Measurements from ENCODE around the gene LRRTM4.

The LRRTM4 gene

GRCh38 chr2:76985387-76986136 is 536.6 kb downstream of the LRRTM4 start:
- no peak for DNase-seq (ENCODE audit: low spot score)

DNA sequence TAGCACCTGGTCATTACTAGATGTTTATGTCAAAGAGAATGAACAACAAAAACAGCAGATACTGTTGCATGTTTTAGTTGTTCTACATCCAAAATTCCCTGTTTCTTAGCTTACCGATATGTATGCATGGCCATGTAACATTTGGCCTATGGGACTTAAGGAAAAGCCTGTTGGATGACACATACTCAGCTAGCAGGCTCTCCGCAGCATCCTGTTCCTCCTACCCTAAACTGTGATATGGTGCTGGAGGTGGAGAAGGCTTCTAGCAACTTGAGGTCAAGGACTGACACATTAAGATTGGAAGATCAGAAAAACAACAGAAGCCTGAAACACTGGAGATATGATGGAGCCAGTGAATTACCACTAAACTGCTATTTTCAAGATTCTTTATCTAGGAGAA is 537.8 kb downstream of the LRRTM4 start:
- no peak for DNase-seq (ENCODE audit: low spot score)

DNA sequence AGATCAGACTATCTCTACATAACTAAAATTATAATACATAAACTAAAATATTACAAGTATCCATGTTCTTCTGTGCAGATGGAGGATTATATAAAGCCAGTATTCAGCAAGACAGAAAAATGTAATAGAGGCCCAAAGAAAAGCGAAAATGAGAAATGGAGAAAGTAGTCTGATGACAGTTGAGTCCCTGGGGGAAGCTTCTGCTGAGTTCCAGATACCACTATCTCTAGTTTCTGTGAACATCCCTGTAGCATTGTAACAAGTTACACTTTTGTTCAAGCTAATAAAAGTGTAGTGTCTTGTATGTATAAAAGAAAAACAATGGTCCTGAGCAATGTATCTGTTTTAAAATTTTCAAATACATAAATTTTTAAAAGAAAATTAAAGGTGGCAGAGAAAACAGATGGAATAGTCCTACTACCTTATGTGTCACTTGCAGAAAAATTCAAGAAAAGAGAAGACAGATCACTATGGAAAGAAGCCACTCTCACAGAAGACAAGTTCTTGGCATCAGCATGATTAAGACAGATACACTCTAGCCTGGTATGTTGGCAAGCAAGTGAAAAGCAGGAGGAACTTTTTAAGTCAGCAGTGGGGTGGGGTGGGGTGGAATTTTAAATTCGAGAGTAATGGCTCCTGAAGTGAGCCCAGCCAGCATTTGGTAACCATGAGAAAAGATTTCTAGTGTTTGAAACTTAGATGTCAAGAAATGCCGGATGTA is 541.9 kb downstream of the LRRTM4 start:
- no peak for DNase-seq (ENCODE audit: low spot score)

- no peak for DNase-seq (ENCODE audit: low spot score)
These were observed 544.1 kb downstream of the LRRTM4 start for GRCh38 chr2:76977846-76978727.

DNA sequence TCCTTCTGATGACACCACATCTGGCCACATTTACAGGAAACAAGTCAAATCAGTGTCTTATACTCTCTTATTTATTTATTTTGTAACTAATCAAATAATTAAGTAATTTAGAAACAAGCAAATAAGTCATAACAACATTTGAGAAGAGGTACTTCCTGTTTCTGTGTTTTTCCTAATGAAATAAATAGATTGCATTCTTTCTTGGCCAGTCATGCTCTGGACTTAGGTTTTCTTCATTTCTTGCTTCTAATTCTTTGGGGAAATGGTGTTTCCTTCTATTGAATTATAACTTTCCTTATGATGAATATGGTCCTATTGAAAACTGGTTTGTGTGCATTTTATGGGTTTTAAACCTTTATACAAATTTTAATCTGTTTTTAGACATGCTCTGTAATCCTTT is 546.4 kb downstream of the LRRTM4 start:
- no peak for DNase-seq (ENCODE audit: low spot score)

- no peak for DNase-seq (ENCODE audit: low spot score)
These were observed 548.6 kb downstream of the LRRTM4 start for GRCh38 chr2:76973610-76974009.

DNA sequence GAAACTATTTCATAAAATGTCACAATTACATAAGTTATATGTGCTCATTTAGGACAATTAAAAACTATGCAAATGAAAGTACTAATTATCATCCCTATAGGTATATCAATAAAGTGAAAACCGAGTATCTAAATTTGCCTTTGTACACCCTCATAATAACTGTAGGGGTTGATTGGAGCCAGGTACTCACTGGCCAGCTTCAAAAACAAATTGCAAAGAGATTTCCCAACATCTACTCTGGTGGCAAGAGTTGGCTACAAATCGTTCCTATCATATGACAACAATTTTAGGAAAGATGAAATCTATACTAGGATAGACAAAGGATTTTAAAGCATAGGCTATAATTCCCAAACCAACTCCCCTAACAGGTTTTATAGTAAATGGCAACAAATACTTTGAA is 556.4 kb downstream of the LRRTM4 start:
- no peak for DNase-seq (ENCODE audit: low spot score)

GRCh38 chr2:76958749-76959148 is 563.4 kb downstream of the LRRTM4 start:
- DNase-seq (ENCODE audit: low spot score) = no peak

GRCh38 chr2:76953733-76954347 is 568.3 kb downstream of the LRRTM4 start:
- no peak for DNase-seq (ENCODE audit: low spot score)

DNA sequence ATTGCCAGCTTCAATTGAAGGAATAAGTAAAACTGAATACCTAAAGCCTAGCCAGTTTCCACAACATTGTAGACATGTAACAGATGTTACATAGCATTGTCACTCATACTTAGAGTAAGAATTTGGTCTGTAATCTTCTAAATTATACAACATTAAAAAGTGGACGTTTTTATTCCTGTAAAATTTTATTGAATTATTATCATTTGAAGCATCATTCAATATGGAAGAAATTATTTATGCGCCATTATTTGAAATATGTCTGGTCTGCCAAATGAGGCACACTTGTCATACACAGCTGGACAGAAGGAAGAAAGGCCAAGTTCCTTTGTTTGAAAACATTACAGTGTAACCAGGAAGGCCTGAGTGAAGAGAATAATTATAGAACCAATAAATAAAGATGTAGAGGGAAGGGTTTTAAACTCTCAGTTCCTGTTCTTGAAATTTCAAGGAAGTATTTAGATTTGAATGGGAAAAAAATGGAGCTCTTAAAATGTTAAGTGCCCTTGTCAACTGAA is 575.5 kb downstream of the LRRTM4 start:
- no peak for DNase-seq (ENCODE audit: low spot score)

DNA sequence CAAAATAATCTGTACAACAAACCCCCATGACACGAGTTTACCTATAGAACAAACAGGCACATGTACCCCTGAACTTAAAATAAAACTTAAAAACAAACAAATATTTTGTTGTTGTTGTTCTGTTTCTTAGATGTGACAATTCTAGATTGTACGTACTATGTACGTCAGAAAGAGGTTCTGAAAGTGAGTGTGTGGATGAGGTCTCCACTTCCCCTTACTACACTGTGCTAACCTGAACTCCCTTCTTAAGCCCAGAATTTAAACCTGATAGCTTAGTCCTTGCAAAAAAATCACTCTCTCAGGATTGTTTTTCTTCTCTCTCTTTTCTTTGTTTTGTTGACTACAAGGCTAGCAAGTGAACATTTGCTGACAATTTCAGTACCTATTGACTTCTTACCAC is 581.6 kb downstream of the LRRTM4 start:
- DNase-seq (ENCODE audit: low spot score) = no peak

- DNase-seq (ENCODE audit: low spot score) = no peak
These were observed 584.0 kb downstream of the LRRTM4 start for GRCh38 chr2:76938153-76938552.

DNA sequence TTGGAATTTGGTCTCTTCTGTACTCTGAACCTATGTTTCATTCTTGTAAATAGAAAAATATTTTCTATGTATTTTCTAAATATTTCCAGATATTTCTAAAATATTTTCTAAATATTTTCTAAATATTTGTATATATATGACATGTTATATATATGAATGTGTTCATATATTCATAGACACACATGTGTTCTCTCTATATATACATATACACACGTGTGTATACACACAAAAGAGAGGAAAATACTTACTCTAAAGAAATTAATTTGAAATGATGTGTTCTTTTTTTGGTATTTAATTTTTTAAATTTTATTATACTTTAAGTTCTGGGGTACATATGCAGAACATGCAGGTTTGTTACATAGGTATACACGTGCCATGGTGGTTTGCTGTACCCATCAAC is 589.6 kb downstream of the LRRTM4 start:
- DNase-seq (ENCODE audit: low spot score) = no peak

- DNase-seq (ENCODE audit: low spot score) = no peak
These were observed 592.0 kb downstream of the LRRTM4 start for GRCh38 chr2:76930056-76930744.

- no peak for DNase-seq (ENCODE audit: low spot score)
These were observed 594.1 kb downstream of the LRRTM4 start for GRCh38 chr2:76928026-76928425.

- no peak for DNase-seq (ENCODE audit: low spot score)
These were observed 601.2 kb downstream of the LRRTM4 start for GRCh38 chr2:76921006-76921405.

DNA sequence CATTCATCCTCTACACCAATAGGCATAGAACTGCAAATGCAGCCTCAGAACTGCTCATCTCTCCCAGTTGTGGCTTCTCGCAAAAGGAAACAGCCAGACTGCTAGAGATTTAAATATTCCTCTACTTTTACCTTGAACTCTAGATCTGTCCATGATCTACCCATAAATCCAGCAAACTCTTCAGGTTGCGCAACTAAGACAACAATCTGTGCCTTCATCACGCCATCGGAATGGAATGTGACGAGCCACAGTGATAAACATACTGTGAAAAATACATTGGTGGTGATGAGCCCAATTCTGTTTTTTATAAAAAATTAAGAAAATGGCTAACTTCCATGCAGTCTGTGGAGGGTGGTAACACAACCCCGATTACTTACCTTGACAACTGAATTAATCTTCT is 626.7 kb downstream of the LRRTM4 start:
- no peak for DNase-seq (ENCODE audit: low spot score)

- no peak for DNase-seq (ENCODE audit: low spot score)
These were observed 651.6 kb downstream of the LRRTM4 start for GRCh38 chr2:76870581-76870980.

- no peak for DNase-seq (ENCODE audit: low spot score)
These were observed 652.2 kb downstream of the LRRTM4 start for GRCh38 chr2:76870011-76870410.

DNA sequence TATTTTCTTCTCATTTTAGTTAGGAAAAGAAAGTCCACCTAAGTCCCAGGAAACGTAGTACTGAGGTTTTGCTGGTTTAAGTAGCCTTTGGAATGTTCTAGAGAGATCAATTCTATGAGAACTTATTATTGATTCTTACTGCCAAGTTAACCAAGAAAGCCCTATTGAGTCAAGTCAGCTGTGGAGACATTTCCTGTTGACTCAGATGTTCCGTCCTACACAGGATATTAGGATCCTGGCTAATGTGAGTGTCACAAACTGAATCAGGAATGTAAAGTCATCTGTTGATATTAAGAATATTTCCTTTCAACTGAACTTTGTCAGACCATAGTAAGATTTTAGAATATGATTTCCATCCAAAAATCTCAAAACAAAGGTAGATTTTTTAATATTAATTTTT is 654.3 kb downstream of the LRRTM4 start:
- no peak for DNase-seq (ENCODE audit: low spot score)

GRCh38 chr2:76866464-76866863 is 655.7 kb downstream of the LRRTM4 start:
- DNase-seq (ENCODE audit: low spot score) = no peak
